ENCODE measurements around the gene ZNF429.
"Not testable (repeated sequence)": the region's sequence is repeated elsewhere in the genome, so short reads cannot be mapped to it uniquely, and the experiment has no call there.

The ZNF429 gene

GRCh38 chr19:21519488-21519887, 14.1 kb downstream of the ZNF429 start:
- no peak for DNase-seq

GRCh38 chr19:21532904-21533303, 27.5 kb downstream of the ZNF429 start:
- DNase-seq: no peak

- not testable (repeated sequence) for DNase-seq
Measured at GRCh38 chr19:21536741-21537290, 31.4 kb downstream of the ZNF429 start.

GRCh38 chr19:21559444-21559843, 54.0 kb downstream of the ZNF429 start:
- DNase-seq: no peak

GRCh38 chr19:21564406-21564805, 59.0 kb downstream of the ZNF429 start:
- no peak for DNase-seq

GRCh38 chr19:21566073-21566472, 60.7 kb downstream of the ZNF429 start:
- DNase-seq: no peak

DNA sequence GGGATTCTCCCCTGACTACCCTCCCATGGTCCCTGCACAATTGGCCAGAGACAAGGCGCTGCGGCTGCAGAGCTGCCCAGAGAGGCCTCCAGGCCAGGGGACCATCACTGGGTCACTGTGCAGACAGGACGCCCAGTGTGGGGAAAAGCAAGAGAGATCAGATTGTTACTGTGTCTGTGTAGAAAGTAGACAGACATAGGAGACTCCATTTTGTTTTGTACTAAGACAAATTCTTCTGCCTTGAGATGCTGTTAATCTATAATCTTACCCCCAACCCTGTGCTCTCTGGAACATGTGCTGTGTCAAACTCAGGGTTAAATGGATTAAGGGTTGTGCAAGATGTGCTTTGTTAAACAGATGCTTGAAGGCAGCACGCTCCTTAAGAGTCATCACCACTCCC, 62.4 kb downstream of the ZNF429 start:
- not testable (repeated sequence) for DNase-seq

DNA sequence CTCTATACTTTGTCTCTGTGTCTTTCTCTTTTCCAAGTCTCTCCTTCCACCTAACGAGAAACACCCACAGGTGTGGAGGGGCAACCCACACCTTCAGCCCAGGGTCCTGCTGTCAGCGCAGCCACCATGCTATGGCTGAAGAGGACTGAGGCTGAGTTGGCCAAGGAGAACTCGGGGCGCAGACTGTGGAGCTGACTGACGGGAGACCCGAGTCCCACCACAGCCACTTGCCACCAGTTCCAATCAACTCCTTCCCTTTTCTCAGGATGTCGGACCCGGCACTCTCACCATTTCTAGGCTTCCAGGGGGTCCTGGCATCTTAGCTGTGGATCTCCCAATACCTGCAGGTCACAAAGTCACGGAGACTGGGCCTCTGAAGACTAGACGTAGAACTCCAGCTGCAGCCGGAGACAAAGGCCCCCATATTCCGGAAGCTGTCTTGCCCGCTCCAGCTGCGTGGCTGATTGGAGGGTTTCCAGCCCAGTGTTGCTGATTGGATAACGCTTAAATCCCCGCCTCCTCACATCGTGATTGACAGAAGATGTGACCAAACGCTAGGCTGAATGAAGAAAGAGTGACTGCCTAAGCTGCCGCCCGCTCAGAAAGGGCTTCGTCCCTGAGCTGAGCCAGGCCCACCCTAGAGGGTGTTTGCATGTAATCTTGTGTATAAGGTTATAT, 63.6 kb downstream of the ZNF429 start:
- DNase-seq: no peak

DNA sequence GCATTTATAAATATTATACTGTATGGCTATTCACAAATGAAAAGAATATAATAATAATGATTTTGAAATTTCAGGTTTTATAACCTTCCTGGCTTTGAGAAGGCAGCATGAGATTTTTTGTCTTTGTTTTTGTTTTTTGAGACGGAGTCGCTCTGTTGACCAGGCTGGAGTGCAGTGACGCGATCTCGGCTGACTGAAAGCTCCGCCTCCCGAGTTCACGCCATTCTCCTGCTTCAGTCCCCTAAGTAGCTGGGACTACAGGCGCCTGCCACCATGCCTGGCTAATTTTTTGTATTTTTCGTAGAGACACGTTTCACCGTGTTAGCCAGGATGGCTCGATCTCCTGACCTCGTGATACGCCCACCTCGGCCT, 64.1 kb downstream of the ZNF429 start:
- DNase-seq: no peak

GRCh38 chr19:21571316-21571715, 65.9 kb downstream of the ZNF429 start:
- no peak for DNase-seq

- no peak for DNase-seq
Measured at GRCh38 chr19:21574607-21575006, 69.2 kb downstream of the ZNF429 start.

DNA sequence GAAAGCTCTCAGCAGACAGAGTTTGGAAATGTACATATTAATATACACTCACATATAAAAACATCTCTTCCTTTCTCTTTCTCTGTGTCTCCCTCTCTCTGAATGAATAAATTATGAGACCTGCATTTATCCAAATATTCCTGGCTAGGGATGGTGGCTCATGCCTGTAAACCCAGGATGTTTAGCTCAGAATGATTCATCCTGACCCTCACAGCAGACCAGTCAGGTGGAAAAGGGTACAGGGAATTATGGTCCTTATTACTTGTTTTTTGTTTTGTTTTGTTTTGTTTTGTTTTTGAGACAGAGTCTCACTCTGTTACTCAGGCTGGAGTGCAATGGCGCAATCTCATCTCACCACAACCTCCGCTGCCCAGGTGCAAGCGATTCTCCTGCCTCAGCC, 71.1 kb downstream of the ZNF429 start:
- DNase-seq: no peak

DNA sequence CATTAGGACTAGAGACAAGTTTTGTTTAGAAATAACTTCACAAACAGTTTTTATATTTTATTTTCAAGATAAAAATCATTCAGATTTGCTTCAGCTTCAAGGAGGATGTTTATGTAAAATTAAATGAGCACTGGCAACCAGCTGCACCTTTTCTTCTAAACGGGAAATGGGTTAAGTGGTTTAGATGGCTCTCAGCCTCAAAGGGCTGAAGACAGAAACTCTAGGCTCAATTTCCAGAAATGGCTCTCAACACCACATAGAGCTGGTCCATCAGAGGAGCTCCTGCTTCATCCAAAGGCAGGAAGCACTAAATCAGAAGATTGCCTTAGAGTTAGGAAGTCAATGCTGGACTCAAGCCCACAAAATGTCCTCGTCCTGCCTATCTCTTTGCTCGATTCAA, 74.7 kb downstream of the ZNF429 start:
- DNase-seq: no peak

GRCh38 chr19:21580818-21581217, 75.4 kb downstream of the ZNF429 start:
- DNase-seq: no peak

DNA sequence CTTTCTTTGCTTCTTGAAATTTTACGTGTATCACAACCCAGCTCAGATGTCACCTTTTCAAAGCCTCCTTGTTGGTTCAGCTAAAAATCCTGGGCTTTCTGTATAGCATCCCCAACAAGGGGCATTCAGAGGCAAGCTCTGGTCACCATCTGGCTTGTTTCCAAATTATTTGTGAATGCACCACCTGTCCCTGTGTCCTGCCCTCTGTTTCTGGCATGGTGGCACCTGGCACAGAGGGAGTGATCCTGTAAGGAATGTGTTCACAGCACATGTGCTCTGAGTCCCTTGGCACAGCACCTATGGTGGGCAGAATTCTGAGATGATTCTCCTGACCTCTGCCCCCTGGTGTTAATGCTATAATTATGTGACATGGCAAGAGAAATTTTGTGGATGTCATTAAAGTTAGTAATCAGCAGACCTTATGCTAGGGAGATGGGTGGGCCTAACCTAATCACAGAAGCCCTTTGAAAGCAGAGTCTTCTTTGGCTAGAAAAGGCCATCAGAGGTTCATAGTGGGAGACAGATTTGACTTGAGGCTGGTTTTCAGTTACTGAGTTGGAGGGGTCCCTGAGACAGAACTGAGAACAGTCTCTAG, 76.3 kb downstream of the ZNF429 start:
- no peak for DNase-seq

DNA sequence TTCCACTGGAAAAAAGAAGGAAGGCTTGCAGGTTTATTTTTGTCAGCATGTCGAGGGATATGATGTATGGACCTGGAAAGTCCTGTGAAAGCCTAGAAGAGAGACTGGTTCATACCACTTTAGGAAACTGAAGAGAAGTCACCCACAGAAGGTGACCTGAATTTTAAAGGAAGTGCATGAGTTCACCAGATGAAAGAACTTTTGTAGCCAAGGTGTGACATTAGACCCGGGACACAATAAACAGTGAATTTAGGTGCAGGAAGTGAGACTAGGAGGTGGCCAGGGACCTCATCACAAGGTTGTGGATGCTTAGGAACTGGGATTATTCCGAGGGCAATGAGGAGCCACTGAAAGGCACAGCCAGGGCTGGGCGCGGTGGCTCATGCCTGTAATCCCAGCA, 79.1 kb downstream of the ZNF429 start:
- no peak for DNase-seq

DNA sequence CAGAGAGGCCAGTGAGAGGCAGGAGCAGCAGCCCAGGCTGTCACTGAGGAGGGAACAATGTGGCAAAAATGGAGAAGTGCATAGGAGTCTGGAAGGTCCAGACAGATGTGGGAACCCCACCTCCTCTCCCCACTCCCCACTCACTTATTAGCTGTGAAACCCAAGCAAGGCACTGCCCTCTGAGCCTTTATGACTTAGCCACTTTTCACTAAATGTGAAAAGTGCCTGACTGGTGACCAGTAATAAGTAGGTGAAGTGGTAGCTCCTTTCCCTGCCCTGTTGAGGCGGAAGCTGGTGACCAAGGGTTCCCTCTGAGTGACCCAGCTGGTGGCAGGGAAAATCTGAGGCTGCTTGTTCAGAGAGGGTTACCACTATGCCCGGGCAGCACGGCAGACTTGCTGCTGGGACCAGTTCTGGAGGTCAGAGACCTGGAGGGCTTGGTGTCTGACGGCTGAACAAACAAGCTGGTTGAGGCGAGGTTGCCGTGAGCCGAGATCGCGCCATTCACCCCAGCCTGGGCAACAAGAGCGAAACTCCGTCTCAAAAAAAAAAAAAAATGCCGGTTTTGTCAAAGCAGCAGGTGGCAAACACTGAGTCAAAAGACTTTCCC, 80.0 kb downstream of the ZNF429 start:
- no peak for DNase-seq

DNA sequence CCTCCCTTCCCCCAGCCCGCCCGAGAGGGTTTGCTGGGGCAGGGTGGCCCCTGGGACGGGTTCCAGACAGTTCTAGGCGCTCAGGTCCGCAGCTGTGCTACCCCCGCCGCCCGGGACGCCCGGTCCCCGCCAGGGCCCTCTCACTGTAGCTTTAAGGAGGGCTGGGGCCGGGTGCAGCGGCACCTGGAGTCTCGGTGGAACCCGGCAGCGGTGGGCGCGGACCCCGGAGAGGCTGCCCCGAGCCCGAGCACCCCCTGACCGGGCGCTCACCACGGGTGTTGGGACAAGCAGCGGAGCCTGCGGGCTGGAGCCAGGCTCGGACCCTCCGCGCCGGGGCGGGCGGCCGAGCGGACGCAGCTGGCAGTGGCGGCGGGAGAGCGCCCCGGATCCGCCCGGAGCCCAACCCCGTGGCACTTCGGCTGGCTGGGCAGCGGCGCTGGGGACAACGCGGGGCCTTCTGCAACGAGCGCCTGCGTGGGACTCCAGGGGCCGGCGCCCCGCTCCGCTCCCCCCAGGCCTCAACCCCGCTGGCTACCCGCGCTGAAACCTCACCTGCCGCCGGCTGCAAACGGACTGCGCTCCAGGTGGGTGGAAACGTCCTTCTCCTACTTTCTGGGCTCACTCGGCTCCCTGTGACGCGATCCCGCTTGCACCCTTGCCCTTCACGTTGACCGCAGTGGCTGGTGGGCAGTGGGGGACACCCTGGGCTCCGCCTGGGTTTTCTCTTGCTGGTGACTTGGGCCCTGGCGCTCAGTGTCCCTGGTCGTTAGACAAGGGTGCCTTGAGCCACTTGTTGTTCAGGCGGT, 81.1 kb downstream of the ZNF429 start:
- no peak for DNase-seq

DNA sequence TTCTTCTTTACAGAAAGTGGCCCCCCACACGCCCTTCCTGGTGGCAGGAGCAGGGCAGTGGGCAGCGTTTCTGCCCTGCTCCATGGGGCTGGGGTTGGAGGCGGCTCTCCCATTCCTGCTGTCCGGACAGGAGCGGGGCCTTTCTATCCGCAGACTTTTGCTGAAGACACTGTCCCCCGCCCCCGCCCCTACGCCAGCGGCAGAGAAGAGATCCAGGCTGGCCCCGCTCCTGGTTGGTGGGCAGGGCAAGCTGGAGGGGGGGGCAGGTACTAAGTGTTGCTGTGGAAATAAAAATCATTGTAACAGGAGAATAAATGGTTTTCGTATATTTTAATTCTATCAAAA, 81.7 kb downstream of the ZNF429 start:
- DNase-seq: no peak

DNA sequence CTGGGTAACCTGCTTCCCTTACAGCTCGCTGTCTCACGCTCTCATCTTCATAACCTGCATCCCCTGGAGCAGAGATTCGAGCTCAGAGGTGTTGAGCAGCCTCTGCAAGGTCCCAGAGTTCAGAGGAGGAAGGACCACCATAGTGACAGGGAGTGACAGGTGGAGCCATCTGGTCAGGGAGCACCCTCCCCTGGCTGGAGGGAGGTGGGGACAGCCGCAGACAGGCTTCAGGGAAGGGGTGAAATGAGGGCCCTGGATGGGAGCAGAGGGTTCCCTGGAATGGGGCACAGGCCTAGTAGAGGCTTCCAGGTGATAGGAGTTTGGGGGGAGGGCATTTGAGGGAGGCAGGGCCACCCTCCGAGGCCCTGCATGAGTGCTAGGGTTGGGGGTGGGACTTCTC, 82.1 kb downstream of the ZNF429 start:
- no peak for DNase-seq

DNA sequence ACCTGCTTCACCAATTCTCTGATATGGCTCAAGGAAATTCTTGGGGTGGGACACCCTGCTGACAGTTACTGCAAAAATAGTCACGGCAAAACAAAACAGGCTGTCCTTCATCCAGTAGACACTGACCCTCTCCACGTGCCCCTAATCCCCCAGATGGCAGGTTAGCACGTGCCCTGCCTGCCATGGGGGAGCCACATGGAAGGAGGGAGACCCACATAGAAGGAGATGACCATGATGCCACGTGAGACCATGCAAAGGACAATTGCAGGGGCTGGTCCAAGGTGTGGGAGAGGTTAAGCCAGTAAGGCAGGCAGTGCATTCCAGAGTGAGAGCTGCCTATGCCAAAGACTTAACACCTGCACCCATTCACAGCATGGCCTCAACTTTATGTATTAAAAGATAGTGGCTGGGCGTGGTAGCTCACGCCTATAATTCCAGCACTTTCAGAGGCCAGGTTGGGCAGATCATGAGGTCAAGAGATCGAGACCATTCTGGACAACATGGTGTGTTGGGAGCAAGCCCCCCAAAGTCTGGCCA, 82.7 kb downstream of the ZNF429 start:
- DNase-seq: no peak

GRCh38 chr19:21590867-21591266, 85.5 kb downstream of the ZNF429 start:
- no peak for DNase-seq

- DNase-seq: no peak
Measured at GRCh38 chr19:21593008-21593481, 87.6 kb downstream of the ZNF429 start.
